Measurements from ENCODE around the gene TCEA3. TPM values are rescaled to one million over a fixed set of nuclear protein-coding genes. Genes with fewer than 3 reads are reported as not detected.

The TCEA3 gene
- total RNA-seq, 1 donor from 2014 or later: 7.8 TPM

- intact Hi-C loops (cut with micrococcal nuclease): loop anchor here (5.0 kb wide), 1 partner anchor 183 kb away; the partner anchor contains the start of gene HTR1D
- H3K36me3 Mint-ChIP-seq (ENCODE audit: low read depth): no peaks in the 10 kb centered on the region
- peaks cover 9% of the 10 kb centered on the region for H3K4me1 Mint-ChIP-seq
- DNase-seq: no peak
- H3K4me3 Mint-ChIP-seq: no peak overlapping the region
- H3K27ac Mint-ChIP-seq: no peak overlapping the region
- H3K9me3 Mint-ChIP-seq: no peaks in the 10 kb centered on the region
- no peaks in the 10 kb centered on the region for H3K27me3 Mint-ChIP-seq
These were observed 24.0 kb downstream of the TCEA3 start for GRCh38 chr1:23400324-23401114.

- Mint-ChIP-seq H3K9me3 (no peaks in the 10 kb centered on the region), H3K27ac (no peak overlapping the region), H3K4me3 (no peak overlapping the region), H3K27me3 (no peaks in the 10 kb centered on the region), H3K4me1 (peaks cover 7% of the 10 kb centered on the region), H3K36me3 (ENCODE audit: low read depth) (no peaks in the 10 kb centered on the region)
- no peak for DNase-seq
- intact Hi-C loops (cut with micrococcal nuclease): no loop called here
These were observed 25.3 kb downstream of the TCEA3 start for GRCh38 chr1:23399229-23399628.

GRCh38 chr1:23397908-23398307 lies 26.6 kb downstream of the TCEA3 start:
- intact Hi-C loops (cut with micrococcal nuclease): no loop called here
- no peak overlapping the region for H3K4me3 Mint-ChIP-seq
- DNase-seq: no peak
- H3K27ac Mint-ChIP-seq: no peak overlapping the region
- peaks cover 3% of the 10 kb centered on the region for H3K4me1 Mint-ChIP-seq
- no peaks in the 10 kb centered on the region for H3K9me3 Mint-ChIP-seq
- H3K36me3 Mint-ChIP-seq (ENCODE audit: low read depth): no peaks in the 10 kb centered on the region
- no peaks in the 10 kb centered on the region for H3K27me3 Mint-ChIP-seq

GRCh38 chr1:23396380-23396779 lies 28.2 kb downstream of the TCEA3 start:
- Mint-ChIP-seq H3K36me3 (ENCODE audit: low read depth) (no peaks in the 10 kb centered on the region), H3K4me1 (peaks cover 3% of the 10 kb centered on the region), H3K27me3 (no peaks in the 10 kb centered on the region), H3K4me3 (no peak overlapping the region), H3K9me3 (no peaks in the 10 kb centered on the region), H3K27ac (no peak overlapping the region)
- no peak for DNase-seq
- intact Hi-C loops (cut with micrococcal nuclease): no loop called here

GRCh38 chr1:23395849-23396248 lies 28.7 kb downstream of the TCEA3 start:
- Mint-ChIP-seq H3K9me3 (no peaks in the 10 kb centered on the region), H3K27me3 (no peaks in the 10 kb centered on the region), H3K36me3 (ENCODE audit: low read depth) (no peaks in the 10 kb centered on the region), H3K27ac (peak overlapping the region; percentile 31), H3K4me3 (no peak overlapping the region), H3K4me1 (peaks cover 3% of the 10 kb centered on the region)
- no peak for DNase-seq
- intact Hi-C loops (cut with micrococcal nuclease): no loop called here

GRCh38 chr1:23395154-23395724 lies 29.3 kb downstream of the TCEA3 start:
- intact Hi-C loops (cut with micrococcal nuclease): no loop called here

GRCh38 chr1:23394684-23395083 lies 29.9 kb downstream of the TCEA3 start:
- Mint-ChIP-seq H3K4me3 (no peak overlapping the region), H3K4me1 (peaks cover 3% of the 10 kb centered on the region), H3K27me3 (peaks cover 2% of the 10 kb centered on the region), H3K27ac (no peak overlapping the region), H3K36me3 (ENCODE audit: low read depth) (no peaks in the 10 kb centered on the region), H3K9me3 (no peaks in the 10 kb centered on the region)
- intact Hi-C loops (cut with micrococcal nuclease): no loop called here
- DNase-seq: no peak

More at GRCh38 chr1:23395154-23395724, 29.3 kb downstream of the TCEA3 start:
- DNase-seq: no peak
- Mint-ChIP-seq H3K36me3 (ENCODE audit: low read depth) (no peaks in the 10 kb centered on the region), H3K27me3 (peaks cover 1% of the 10 kb centered on the region), H3K4me3 (no peak overlapping the region), H3K9me3 (no peaks in the 10 kb centered on the region), H3K4me1 (peaks cover 3% of the 10 kb centered on the region), H3K27ac (no peak overlapping the region)

- intact Hi-C loops (cut with micrococcal nuclease): no loop called here
- Mint-ChIP-seq H3K36me3 (ENCODE audit: low read depth) (no peaks in the 10 kb centered on the region), H3K4me3 (no peak overlapping the region), H3K27me3 (peaks cover 2% of the 10 kb centered on the region), H3K9me3 (no peaks in the 10 kb centered on the region), H3K27ac (no peak overlapping the region), H3K4me1 (peaks cover 3% of the 10 kb centered on the region)
- DNase-seq: no peak
These were observed 30.4 kb downstream of the TCEA3 start for GRCh38 chr1:23394181-23394580.

GRCh38 chr1:23393706-23394105 lies 30.8 kb downstream of the TCEA3 start:
- intact Hi-C loops (cut with micrococcal nuclease): no loop called here
- Mint-ChIP-seq H3K27me3 (peaks cover 2% of the 10 kb centered on the region), H3K4me1 (peaks cover 3% of the 10 kb centered on the region), H3K27ac (no peak overlapping the region), H3K4me3 (no peak overlapping the region), H3K36me3 (ENCODE audit: low read depth) (no peaks in the 10 kb centered on the region), H3K9me3 (no peaks in the 10 kb centered on the region)
- no peak for DNase-seq

GRCh38 chr1:23392125-23392855 lies 32.3 kb downstream of the TCEA3 start:
- no peaks in the 10 kb centered on the region for H3K9me3 Mint-ChIP-seq
- no peak overlapping the region for H3K4me3 Mint-ChIP-seq
- no peaks in the 10 kb centered on the region for H3K36me3 Mint-ChIP-seq (ENCODE audit: low read depth)
- H3K27me3 Mint-ChIP-seq: peaks cover 2% of the 10 kb centered on the region
- no peak for DNase-seq
- H3K27ac Mint-ChIP-seq: no peak overlapping the region
- H3K4me1 Mint-ChIP-seq: peaks cover 3% of the 10 kb centered on the region
- intact Hi-C loops (cut with micrococcal nuclease): no loop called here

GRCh38 chr1:23389837-23390321 lies 34.7 kb downstream of the TCEA3 start:
- Mint-ChIP-seq H3K27ac (no peak overlapping the region), H3K4me1 (no peaks in the 10 kb centered on the region), H3K27me3 (peaks cover 2% of the 10 kb centered on the region), H3K36me3 (ENCODE audit: low read depth) (no peaks in the 10 kb centered on the region), H3K9me3 (no peaks in the 10 kb centered on the region), H3K4me3 (no peak overlapping the region)
- DNase-seq: no peak
- intact Hi-C loops (cut with micrococcal nuclease): no loop called here

- H3K27ac Mint-ChIP-seq: no peak overlapping the region
- no peaks in the 10 kb centered on the region for H3K4me1 Mint-ChIP-seq
- H3K9me3 Mint-ChIP-seq: no peaks in the 10 kb centered on the region
- H3K36me3 Mint-ChIP-seq (ENCODE audit: low read depth): no peaks in the 10 kb centered on the region
- H3K4me3 Mint-ChIP-seq: no peak overlapping the region
- intact Hi-C loops (cut with micrococcal nuclease): no loop called here
- no peak for DNase-seq
- peaks cover 2% of the 10 kb centered on the region for H3K27me3 Mint-ChIP-seq
These were observed 37.1 kb downstream of the TCEA3 start for GRCh38 chr1:23387494-23387893.

- intact Hi-C loops (cut with micrococcal nuclease): no loop called here
- Mint-ChIP-seq H3K27ac (no peak overlapping the region), H3K4me1 (no peaks in the 10 kb centered on the region)
These were observed 39.4 kb downstream of the TCEA3 start for GRCh38 chr1:23385119-23385621.

More at GRCh38 chr1:23385119-23385621, 39.4 kb downstream of the TCEA3 start:
- H3K27me3 Mint-ChIP-seq: no peaks in the 10 kb centered on the region
- H3K4me3 Mint-ChIP-seq: no peak overlapping the region
- DNase-seq: no peak
- H3K9me3 Mint-ChIP-seq: no peaks in the 10 kb centered on the region
- H3K36me3 Mint-ChIP-seq (ENCODE audit: low read depth): no peaks in the 10 kb centered on the region
